ENCODE measurements around the gene TBC1D10A.

The TBC1D10A gene

GRCh38 chr22:30314915-30315314, 11.8 kb downstream of the TBC1D10A start:
- no peak for DNase-seq (ENCODE audit: low read depth in 2 of 2)
- no peak overlapping the region for H3K4me3 ChIP-seq (replicated peaks in 1 of 2; ENCODE audit: low read depth in 2 of 2, low read length in 2 of 2)
- no peak for TF ChIP-seq CTCF (IDR thresholded peaks at IDR 0.05; ENCODE audit: low read depth, low read length)

DNA sequence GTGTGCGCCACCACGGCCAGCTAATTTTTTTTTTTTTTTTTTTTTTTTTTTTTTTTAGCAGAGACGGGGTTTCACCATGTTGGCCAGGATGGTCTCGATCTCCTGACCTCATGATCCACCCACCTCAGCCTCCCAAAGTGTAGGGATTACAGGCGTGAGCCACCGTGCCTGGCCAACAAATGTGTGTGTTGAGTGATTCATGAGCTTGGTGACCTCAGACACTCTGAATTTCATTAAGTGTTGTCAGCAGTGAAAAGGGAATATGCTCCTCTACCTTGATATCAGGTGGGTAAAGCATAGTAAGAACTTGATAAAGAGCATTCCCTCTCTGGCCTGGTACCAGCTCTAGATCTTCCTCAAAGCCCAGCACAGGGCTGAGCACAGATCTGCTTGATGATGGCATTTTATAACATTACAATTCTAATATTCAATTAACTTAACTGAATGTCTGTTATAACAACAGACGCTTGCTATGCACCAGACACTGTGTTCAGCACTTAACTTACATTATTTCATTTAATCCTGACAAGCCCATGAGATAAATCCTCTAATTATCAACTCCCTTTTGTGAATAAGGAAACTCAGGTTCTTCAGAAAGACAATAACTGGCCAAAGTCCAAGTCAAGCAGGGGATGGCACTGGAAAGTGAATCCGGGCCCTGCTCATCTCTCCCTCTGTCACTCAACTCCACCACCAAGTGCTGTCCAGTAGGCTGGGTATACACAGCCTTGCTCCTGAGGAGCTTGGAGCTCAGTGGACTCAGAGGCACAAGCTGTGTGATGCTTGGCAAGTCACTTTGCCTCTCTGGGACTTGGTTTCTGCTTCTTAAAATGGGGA, 13.0 kb downstream of the TBC1D10A start:
- no peak overlapping the region for H3K4me3 ChIP-seq (replicated peaks in 1 of 2; ENCODE audit: low read depth in 2 of 2, low read length in 2 of 2)
- no peak for DNase-seq (ENCODE audit: low read depth in 2 of 2)
- no peak for TF ChIP-seq CTCF (IDR thresholded peaks at IDR 0.05; ENCODE audit: low read depth, low read length)

GRCh38 chr22:30312053-30312452, 14.7 kb downstream of the TBC1D10A start:
- DNase-seq (ENCODE audit: low read depth in 2 of 2), result peak in 1 of 2 donors; percentile 62
- no peak overlapping the region for H3K4me3 ChIP-seq (replicated peaks in 1 of 2; ENCODE audit: low read depth in 2 of 2, low read length in 2 of 2)
- TF ChIP-seq CTCF (IDR thresholded peaks at IDR 0.05; ENCODE audit: low read depth, low read length), result no peak

DNA sequence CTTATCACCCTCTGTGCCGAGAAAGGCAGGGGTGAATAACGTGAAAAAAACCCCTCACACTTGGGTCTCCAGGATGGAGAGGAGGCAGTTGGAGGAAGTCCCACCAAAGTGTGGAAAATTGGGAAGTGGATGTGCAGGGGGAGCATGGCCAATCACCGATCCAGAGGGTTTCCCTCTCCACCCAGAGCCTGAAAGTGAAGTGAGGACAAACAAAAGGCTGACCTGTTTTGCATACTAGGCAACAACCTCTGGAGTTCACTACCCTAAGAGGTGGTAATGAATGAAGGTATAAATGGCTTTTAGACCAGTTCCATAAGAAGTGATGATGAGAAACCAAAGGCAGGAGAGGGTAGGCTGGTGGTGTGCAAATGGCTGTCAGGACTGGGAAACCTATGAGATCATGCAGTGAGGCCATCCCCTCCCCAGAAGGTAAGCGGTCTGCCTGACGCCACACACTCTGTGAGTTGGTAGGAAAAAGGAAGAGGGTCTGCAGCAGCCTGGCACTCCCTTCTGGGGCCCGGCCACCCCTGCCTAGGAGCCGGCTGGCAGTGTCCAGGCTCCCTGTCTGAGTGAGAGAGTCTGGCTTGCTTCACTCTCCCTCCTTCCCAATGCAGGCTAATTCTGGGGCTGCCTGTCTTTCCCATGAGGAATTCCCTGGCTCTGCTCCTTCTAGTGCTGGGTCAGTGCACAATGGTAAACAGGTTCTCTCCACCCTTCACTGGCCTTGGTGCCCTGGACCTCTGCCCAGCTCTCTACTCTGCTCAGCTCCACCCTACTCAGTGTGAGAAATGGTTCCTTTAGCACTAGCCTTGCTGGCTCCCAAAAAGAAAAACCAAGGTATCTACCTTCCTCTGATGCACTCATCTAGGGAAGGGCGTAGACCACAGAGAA, 15.6 kb downstream of the TBC1D10A start:
- no peak overlapping the region for H3K4me3 ChIP-seq (replicated peaks in 1 of 2; ENCODE audit: low read depth in 2 of 2, low read length in 2 of 2)
- DNase-seq (ENCODE audit: low read depth in 2 of 2), result peak in 1 of 2 donors; percentile 89
- TF ChIP-seq CTCF (IDR thresholded peaks at IDR 0.05; ENCODE audit: low read depth, low read length), result no peak

GRCh38 chr22:30309951-30310741, 16.6 kb downstream of the TBC1D10A start:
- H3K4me3 ChIP-seq (replicated peaks in 1 of 2; ENCODE audit: low read depth in 2 of 2, low read length in 2 of 2), result no peak overlapping the region
- DNase-seq (ENCODE audit: low read depth in 2 of 2), result peak in 1 of 2 donors; percentile 67
- TF ChIP-seq CTCF (IDR thresholded peaks at IDR 0.05; ENCODE audit: low read depth, low read length), result no peak

DNA sequence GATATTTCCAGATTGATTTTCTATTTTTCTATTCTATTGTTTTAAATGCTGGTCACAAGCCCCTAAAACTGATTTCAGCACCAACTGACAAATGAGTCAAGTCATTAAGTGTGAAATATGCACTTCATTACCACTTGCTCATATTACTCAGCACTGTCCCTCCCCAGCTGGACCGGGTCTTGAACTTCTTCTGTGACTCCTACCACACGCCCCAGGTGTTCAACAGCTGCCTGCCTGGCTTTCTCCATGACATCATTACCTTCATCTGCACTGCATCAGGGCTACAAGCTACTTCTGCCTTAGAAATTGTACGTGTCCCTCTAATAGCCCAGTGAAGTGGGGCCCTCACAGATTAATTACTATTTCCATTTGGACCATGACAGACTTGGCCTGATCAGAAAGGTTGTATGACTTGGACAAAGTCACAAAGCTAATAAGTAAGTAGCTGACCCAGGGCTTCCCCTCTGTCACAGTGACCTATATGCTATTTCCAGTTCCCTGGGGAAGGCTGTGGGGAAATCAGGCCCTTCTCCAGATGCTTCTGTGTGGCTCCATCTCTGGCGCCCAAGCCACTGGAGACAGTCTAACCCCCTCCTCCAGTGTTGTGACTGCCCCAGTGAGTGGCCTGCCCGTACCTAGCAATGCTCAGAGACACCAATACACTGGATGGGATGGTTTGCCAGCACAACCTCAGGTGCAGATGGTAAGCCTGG, 18.1 kb downstream of the TBC1D10A start:
- TF ChIP-seq CTCF (IDR thresholded peaks at IDR 0.05; ENCODE audit: low read depth, low read length), result no peak
- no peak overlapping the region for H3K4me3 ChIP-seq (replicated peaks in 1 of 2; ENCODE audit: low read depth in 2 of 2, low read length in 2 of 2)
- DNase-seq (ENCODE audit: low read depth in 2 of 2), result peak in 1 of 2 donors; percentile 57

Data from cardiac fibroblast (primary cell).